Measurements from ENCODE around the gene GID8.

The GID8 gene

GRCh38 chr20:62986257-62986800 lies 48.4 kb downstream of the GID8 start:
- no peak for DNase-seq (ENCODE audit: low read depth)

- DNase-seq (ENCODE audit: low read depth) = no peak
Observed at GRCh38 chr20:62987114-62987513, 49.2 kb downstream of the GID8 start.

- DNase-seq (ENCODE audit: low read depth) = no peak
Observed at GRCh38 chr20:62989201-62989601, 51.3 kb downstream of the GID8 start.

- no peak for DNase-seq (ENCODE audit: low read depth)
Observed at GRCh38 chr20:62990306-62990825, 52.4 kb downstream of the GID8 start.

GRCh38 chr20:62991196-62991807 lies 53.4 kb downstream of the GID8 start:
- DNase-seq (ENCODE audit: low read depth) = no peak

GRCh38 chr20:62991863-62992262 lies 53.9 kb downstream of the GID8 start:
- no peak for DNase-seq (ENCODE audit: low read depth)

GRCh38 chr20:62993856-62994494 lies 56.0 kb downstream of the GID8 start:
- DNase-seq (ENCODE audit: low read depth) = no peak

- DNase-seq (ENCODE audit: low read depth) = no peak
Observed at GRCh38 chr20:62994869-62995281, 56.9 kb downstream of the GID8 start.

GRCh38 chr20:62995481-62995880 lies 57.5 kb downstream of the GID8 start:
- no peak for DNase-seq (ENCODE audit: low read depth)

GRCh38 chr20:62995898-62996595 lies 58.1 kb downstream of the GID8 start:
- DNase-seq (ENCODE audit: low read depth) = no peak

GRCh38 chr20:62996596-62996982 lies 58.6 kb downstream of the GID8 start:
- DNase-seq (ENCODE audit: low read depth) = no peak

- no peak for DNase-seq (ENCODE audit: low read depth)
Observed at GRCh38 chr20:62997417-62998035, 59.6 kb downstream of the GID8 start.
